Measurements from ENCODE around the gene MAPK1IP1L.
A peak's percentile ranks its signal among the peaks of the same experiment; 100 is the strongest.

Gene MAPK1IP1L

DNA sequence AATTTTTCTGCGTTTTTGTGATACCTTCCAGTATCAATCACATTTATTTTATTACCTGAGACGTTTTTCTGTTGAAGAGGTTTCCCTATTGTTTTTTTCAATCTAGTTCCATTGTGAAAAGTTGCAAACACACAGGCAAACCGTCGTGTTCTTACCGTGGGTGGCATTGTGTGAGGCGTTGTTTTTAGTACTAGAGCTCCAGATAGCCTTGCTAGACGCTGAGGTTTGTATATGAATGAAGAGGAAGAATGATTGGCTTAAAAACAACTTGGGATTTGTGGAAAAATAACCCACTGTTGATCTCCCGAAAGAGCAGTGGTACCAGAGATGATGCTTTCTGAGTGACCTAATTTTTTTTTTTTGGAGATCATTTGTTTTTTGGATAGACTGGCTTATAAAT, 23.4 kb upstream of the MAPK1IP1L start (continued):
- no peak for TF ChIP-seq ZBTB11 (tag by site-specific recombination; conservative IDR thresholded peaks at IDR 0.05; ENCODE audit: low read depth)
- no peak for TF ChIP-seq REPIN1 (tag by site-specific recombination; IDR thresholded peaks at IDR 0.05; ENCODE audit: low read depth)
- TF ChIP-seq, protein P1, sequence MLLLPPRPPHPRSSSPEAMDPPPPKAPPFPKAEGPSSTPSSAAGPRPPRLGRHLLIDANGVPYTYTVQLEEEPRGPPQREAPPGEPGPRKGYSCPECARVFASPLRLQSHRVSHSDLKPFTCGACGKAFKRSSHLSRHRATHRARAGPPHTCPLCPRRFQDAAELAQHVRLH (tag by site-specific recombination; IDR thresholded peaks at IDR 0.05): no peak

GRCh38 chr14:55028476-55028875, 23.0 kb upstream of the MAPK1IP1L start:
- no peaks in the 10 kb centered on the region for H3K9me3 ChIP-seq (ENCODE audit: control insufficient read depth, insufficient read depth, low read depth, low read length)
- no peak overlapping the region for H3K27ac ChIP-seq (ENCODE audit: extremely low read depth, low read depth, low read length)
- H3K4me1 ChIP-seq (ENCODE audit: control insufficient read depth, insufficient read depth, low read length): peaks cover 25% of the 10 kb centered on the region
- peaks cover 11 to 15% of the 10 kb centered on the region in 2 experiments for H3K36me3 ChIP-seq (ENCODE audit: control insufficient read depth in 2 of 2, insufficient read depth in 1 of 2, low read length in 2 of 2)
- ChIA-PET POLR2A (interaction anchor here (3.6 kb wide), 1 partner anchor 23 kb away, joined by 47 read pairs; the partner anchor contains the start of gene MAPK1IP1L), CTCF (interaction anchor here (0.8 kb wide), 1 partner anchor 22 kb away, joined by 3 read pairs; no protein-coding TSS in a partner anchor)
- H3K4me3 ChIP-seq (ENCODE audit: low read depth, low read length): peak overlapping the region; percentile 99
- TF ChIP-seq ZNF366 (tag by site-specific recombination; conservative IDR thresholded peaks at IDR 0.05) (no peak), KLF9 (tag by site-specific recombination; IDR thresholded peaks at IDR 0.05; ENCODE audit: low read depth) (no peak), ZNF571 (tag by site-specific recombination; IDR thresholded peaks at IDR 0.05) (no peak), ZBTB1 (tag by site-specific recombination; IDR thresholded peaks at IDR 0.05) (no peak), ZNF560 (tag by site-specific recombination; IDR thresholded peaks at IDR 0.05; ENCODE audit: borderline replicate concordance) (no peak), ZNF701 (tag by site-specific recombination; IDR thresholded peaks at IDR 0.05) (no peak), RBAK (tag by site-specific recombination; IDR thresholded peaks at IDR 0.05) (no peak), ZNF37A (tag by site-specific recombination; IDR thresholded peaks at IDR 0.05) (no peak), EGR2 (tag by site-specific recombination; IDR thresholded peaks at IDR 0.05; ENCODE audit: low read depth) (no peak), ZNF335 (tag by site-specific recombination; conservative IDR thresholded peaks at IDR 0.05) (no peak), ZNF292 (tag by site-specific recombination; IDR thresholded peaks at IDR 0.05; ENCODE audit: borderline replicate concordance, low read depth) (no peak), ZNF18 (tag by site-specific recombination; IDR thresholded peaks at IDR 0.05) (no peak), ZNF423 (tag by site-specific recombination; IDR thresholded peaks at IDR 0.05) (no peak), ZFP3 (tag by site-specific recombination; IDR thresholded peaks at IDR 0.05; ENCODE audit: low read depth) (no peak), ZNF133 (tag by site-specific recombination; IDR thresholded peaks at IDR 0.05) (no peak)
- TF ChIP-seq, protein P2, sequence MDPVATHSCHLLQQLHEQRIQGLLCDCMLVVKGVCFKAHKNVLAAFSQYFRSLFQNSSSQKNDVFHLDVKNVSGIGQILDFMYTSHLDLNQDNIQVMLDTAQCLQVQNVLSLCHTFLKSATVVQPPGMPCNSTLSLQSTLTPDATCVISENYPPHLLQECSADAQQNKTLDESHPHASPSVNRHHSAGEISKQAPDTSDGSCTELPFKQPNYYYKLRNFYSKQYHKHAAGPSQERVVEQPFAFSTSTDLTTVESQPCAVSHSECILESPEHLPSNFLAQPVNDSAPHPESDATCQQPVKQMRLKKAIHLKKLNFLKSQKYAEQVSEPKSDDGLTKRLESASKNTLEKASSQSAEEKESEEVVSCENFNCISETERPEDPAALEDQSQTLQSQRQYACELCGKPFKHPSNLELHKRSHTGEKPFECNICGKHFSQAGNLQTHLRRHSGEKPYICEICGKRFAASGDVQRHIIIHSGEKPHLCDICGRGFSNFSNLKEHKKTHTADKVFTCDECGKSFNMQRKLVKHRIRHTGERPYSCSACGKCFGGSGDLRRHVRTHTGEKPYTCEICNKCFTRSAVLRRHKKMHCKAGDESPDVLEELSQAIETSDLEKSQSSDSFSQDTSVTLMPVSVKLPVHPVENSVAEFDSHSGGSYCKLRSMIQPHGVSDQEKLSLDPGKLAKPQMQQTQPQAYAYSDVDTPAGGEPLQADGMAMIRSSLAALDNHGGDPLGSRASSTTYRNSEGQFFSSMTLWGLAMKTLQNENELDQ (tag by site-specific recombination; IDR thresholded peaks at IDR 0.05; ENCODE audit: low read depth): no peak
- TF ChIP-seq, protein P3, sequence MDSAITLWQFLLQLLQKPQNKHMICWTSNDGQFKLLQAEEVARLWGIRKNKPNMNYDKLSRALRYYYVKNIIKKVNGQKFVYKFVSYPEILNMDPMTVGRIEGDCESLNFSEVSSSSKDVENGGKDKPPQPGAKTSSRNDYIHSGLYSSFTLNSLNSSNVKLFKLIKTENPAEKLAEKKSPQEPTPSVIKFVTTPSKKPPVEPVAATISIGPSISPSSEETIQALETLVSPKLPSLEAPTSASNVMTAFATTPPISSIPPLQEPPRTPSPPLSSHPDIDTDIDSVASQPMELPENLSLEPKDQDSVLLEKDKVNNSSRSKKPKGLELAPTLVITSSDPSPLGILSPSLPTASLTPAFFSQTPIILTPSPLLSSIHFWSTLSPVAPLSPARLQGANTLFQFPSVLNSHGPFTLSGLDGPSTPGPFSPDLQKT (IDR thresholded peaks at IDR 0.05; ENCODE audit: borderline replicate concordance, low read depth, low read length): no peak
